GM19324 (cell line): ENCODE measurements around the gene PRND.
A peak's percentile ranks its signal among the peaks of the same experiment; 100 is the strongest.
"Not testable (repeated sequence)": the region's sequence is repeated elsewhere in the genome, so short reads cannot be mapped to it uniquely, and the experiment has no call there.

ENCODE experiments used
- ATAC-seq: cut with Tn5 transposase; IDR thresholded peaks from one replicate; pipeline ENCODE4 v1.9.1; 2021; ENCODE audit warnings: mild to moderate bottlenecking, moderate library complexity; ENCODE audit not compliant: unreplicated experiment, low FRiP score

Gene PRND

GRCh38 chr20:4708036-4708435 is 13.7 kb upstream of the PRND start:
- no peak for ATAC-seq

DNA sequence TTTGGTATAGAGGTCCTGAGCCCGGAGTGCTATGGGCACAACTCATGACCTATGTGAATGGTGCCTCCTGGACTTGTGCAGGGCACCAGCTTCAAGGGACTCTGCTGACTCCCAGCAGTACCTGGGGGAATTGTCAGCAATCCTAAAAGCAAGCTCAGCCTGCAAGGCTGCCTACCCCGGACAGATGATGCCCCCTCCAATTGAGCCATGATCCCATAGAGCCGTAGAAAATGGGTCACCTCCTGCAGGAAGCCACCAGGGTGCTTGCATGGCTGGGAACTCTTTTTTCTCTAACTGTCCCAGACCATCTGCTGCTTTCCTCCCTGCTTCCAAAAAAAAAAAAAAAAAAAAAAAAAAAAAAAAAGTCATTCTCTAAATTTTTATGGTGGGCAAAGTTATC is 12.9 kb upstream of the PRND start:
- no peak for ATAC-seq

- no peak for ATAC-seq
Observed at GRCh38 chr20:4709261-4710105, 12.2 kb upstream of the PRND start.

- ATAC-seq: no peak
Observed at GRCh38 chr20:4710106-4710475, 11.6 kb upstream of the PRND start.

- ATAC-seq: no peak
Observed at GRCh38 chr20:4711511-4711910, 10.2 kb upstream of the PRND start.

DNA sequence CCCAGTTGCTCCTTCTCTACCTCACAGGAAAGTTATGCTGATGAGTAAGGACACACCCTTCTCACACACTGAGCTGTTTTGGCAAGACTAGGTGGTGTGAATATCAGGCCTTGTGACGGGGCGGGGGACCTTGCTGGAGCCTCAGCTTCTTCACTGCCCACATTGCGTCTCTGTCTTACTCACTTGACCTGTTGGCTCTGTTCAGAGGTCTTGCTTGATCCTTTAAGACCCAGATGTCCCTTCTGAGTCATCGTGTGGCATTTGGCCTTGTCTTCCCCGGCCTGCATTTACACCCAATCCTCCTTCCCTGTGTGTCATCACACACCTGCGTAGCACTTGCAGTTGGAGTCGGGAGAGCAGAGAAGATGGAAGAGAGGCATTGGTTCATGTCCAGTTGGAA is 8.3 kb upstream of the PRND start:
- no peak for ATAC-seq

- no peak for ATAC-seq
Observed at GRCh38 chr20:4714818-4715217, 6.9 kb upstream of the PRND start.

DNA sequence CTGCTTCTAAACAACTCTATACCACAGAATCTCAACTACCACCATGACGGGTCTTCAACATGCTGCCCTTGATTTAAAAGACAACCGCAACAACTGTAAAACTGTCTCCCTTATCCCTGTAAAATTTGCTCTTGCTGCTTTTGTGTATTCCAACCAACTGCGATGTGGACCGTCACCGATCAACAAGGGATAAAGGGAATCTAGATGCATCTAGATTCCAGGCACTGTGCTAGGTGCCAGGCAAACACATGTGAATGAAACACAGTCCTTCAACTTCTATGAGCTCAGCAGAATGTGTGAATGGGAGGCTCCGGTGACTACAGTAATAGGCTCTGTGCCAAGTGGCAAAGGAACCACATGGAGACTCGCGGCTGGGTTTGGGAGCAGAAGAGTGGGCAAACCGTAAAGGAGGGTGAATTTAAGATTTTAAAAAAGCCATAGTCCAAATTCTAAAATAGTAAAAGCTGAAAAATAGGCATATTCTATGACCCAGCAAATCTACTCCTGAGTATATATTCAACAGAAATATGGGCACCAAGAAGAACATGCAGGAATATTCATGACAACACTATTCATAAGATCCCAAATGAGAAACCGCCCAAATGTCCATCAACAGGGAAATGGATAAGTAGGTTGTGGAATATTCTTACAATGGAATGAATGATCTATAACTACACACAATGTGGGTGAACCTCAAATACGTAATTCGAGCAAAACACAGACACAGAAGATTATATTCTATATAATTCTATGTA is 3.7 kb upstream of the PRND start:
- ATAC-seq: no peak

GRCh38 chr20:4719190-4719589 is 2.5 kb upstream of the PRND start:
- ATAC-seq: no peak

GRCh38 chr20:4720041-4720976 is 1.4 kb upstream of the PRND start:
- peak; percentile 88 for ATAC-seq

- ATAC-seq: no peak
Observed at GRCh38 chr20:4720977-4721349, 746 bp upstream of the PRND start.

- ATAC-seq: no peak
Observed at GRCh38 chr20:4722571-4722970, 862 bp downstream of the PRND start.

DNA sequence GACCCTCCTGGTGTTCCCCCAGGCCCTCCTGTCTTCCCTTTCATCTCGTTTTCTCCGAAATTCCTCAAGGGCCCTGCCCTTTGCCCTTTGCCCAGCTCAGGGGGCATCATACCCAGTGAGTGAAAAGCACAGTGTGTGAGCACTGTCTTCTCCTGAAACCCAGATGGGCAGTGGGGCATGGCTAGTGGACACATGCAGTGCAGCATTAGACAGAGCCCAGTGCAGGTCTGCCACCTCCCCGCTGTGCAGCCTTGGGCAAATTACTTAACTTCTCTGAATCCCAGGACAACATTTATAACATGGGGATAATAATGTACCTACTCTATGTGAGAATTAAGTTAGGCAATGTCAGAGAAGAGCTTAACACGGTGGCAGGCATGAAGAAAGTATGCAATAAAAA is 1.3 kb downstream of the PRND start:
- ATAC-seq: no peak

DNA sequence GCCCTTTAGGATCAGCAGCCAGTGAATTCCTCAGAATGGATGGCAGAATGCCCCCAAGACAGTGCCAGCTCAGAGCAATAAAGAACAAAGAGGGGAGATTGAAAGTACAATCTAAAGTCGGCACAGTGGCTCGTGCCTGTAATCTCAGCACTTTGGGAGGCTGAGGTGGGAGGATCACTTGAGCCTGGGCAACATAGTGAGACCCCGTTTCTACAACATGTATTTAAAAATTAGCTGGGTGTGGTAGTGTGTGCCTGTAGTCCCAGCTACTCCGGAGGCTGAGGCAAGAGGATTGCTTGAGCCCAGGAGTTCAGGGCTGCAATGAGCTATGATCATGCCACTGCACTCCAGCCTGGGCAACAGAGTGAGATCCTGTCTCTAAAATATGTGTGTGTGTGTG is 1.8 kb downstream of the PRND start:
- ATAC-seq: not testable (repeated sequence)

- no peak for ATAC-seq
Observed at GRCh38 chr20:4724459-4725262, 3.0 kb downstream of the PRND start.

- ATAC-seq: no peak
Observed at GRCh38 chr20:4725263-4725550, 3.5 kb downstream of the PRND start.

GRCh38 chr20:4726710-4727397 is 5.1 kb downstream of the PRND start:
- ATAC-seq: no peak

GRCh38 chr20:4728120-4728760 is 6.5 kb downstream of the PRND start:
- ATAC-seq: no peak

DNA sequence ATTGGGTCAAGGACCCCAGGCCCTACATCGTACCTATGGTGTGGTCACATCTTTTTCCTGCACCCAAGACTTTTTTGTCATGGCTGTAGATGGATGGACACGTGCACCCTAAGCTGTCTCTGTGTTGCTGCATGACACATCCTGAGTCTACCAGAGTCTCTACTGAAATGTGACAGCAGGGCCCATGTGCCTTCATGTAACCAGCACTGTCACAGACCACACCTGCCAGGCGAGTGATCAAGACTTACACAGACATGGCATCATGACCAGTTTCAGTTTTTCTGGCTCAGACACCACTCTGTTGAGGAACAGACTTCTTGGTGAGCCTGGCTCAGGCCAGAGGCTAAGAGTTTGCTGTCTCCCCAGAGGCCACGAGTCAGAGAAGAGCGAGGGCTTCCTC is 7.6 kb downstream of the PRND start:
- ATAC-seq: no peak
